ENCODE data around the gene LDB3. TPM values are rescaled to one million over a fixed set of nuclear protein-coding genes. Genes with fewer than 3 reads are reported as not detected.

LDB3 gene
- total and polyA plus RNA-seq, 2 of the 8 experiments (the other 6 are each of a cell fraction or from before 2014, with no cell fraction given): 0.20 to 0.43 TPM

- TF ChIP-seq EP300 (IDR thresholded peaks at IDR 0.05; ENCODE audit: borderline replicate concordance in 1 of 2, low read depth in 2 of 2, low read length in 2 of 2) (no peak), CHD2 (IDR thresholded peaks at IDR 0.05; ENCODE audit: low read length) (no peak), POU5F1 (IDR thresholded peaks at IDR 0.05; ENCODE audit: low read depth, low read length) (no peak), GABPA (IDR thresholded peaks at IDR 0.05; ENCODE audit: borderline replicate concordance, insufficient read depth, low read length) (no peak), SP1 (IDR thresholded peaks at IDR 0.05; ENCODE audit: low read depth, low read length) (no peak), USF2 (IDR thresholded peaks at IDR 0.05; ENCODE audit: low read length) (no peak), ZNF274 (IDR thresholded peaks at IDR 0.05; ENCODE audit: borderline replicate concordance, extremely low read depth, low read length) (no peak), BCL11A (IDR thresholded peaks at IDR 0.05; ENCODE audit: low read depth in 2 of 2, low read length in 2 of 2) (no peak)
Observed at GRCh38 chr10:86773498-86773897, 105.2 kb downstream of the LDB3 start (continued).

All from H1 (cell line).